K562 (cell line): ENCODE data around the gene G6PC3. TPM values are rescaled to one million over a fixed set of nuclear protein-coding genes. Genes with fewer than 3 reads are reported as not detected.

ENCODE experiments used
- ARHGAP35 ChIP-seq: fragments of 450-650 bp; IDR thresholded peaks from 2 replicates; pipeline ENCODE4 v1.6.1; 2018; ENCODE audit not compliant: partially characterized antibody
- CBX1 ChIP-seq: sonication (generic); IDR thresholded peaks from 2 replicates; pipeline ENCODE4 v1.6.1; 2016; ENCODE audit warnings: antibody characterized with exemption, low read depth, mild to moderate bottlenecking
- KDM4B ChIP-seq, 2 experiments: fragments of 450-650 bp in 1 of 2; sonication (generic) in 1 of 2; IDR thresholded peaks; 2 replicates each; pipeline ENCODE4 v1.6.1; 2016 to 2017; ENCODE audit warnings: borderline replicate concordance in 2 of 2, antibody characterized with exemption in 1 of 2, low read depth in 1 of 2, mild to moderate bottlenecking in 1 of 2
- LEF1 ChIP-seq: fragments of 450-650 bp; IDR thresholded peaks from 2 replicates; pipeline ENCODE4 v1.6.1; 2016; ENCODE audit warnings: mild to moderate bottlenecking
- NEUROD1 ChIP-seq: fragments of 150-350 bp; IDR thresholded peaks from 2 replicates; pipeline ENCODE4 v1.6.1; 2014; ENCODE audit warnings: borderline replicate concordance, low read length, low read depth; ENCODE audit not compliant: partially characterized antibody
- SMC3 ChIP-seq: conservative IDR thresholded peaks from 2 replicates; pipeline ENCODE4 v1.6.1; 2011; ENCODE audit warnings: low read depth, low read length, improper control_type of control experiment; ENCODE audit not compliant: insufficient read depth
- SOX6 ChIP-seq: fragments of 450-650 bp; IDR thresholded peaks from 2 replicates; pipeline ENCODE4 v1.6.1; 2014; ENCODE audit warnings: mild to moderate bottlenecking
- STAG1 ChIP-seq: sonication (generic); formaldehyde crosslinking; IDR thresholded peaks from 2 replicates; pipeline ENCODE4 v1.5.0; 2020; ENCODE audit warnings: missing genetic modification reagents, borderline replicate concordance
- STAT6 ChIP-seq: sonication (generic); formaldehyde crosslinking; IDR thresholded peaks from 2 replicates; pipeline ENCODE4 v1.8.1; 2023; ENCODE audit warnings: mild to moderate bottlenecking, missing genetic modification reagents
- ZFPM2 ChIP-seq: fragments of 250-450 bp; sonication (Bioruptor Pico); IDR thresholded peaks from 2 replicates; pipeline ENCODE4 v1.5.1; 2022; ENCODE audit warnings: mild to moderate bottlenecking
- ZNF143 ChIP-seq: sonication (generic); formaldehyde crosslinking; IDR thresholded peaks from 2 replicates; pipeline ENCODE4 v1.9.0; 2022; ENCODE audit warnings: mild to moderate bottlenecking, missing genetic modification reagents
- ZNF431 ChIP-seq: sonication (generic); formaldehyde crosslinking; IDR thresholded peaks from 2 replicates; pipeline ENCODE4 v1.8.0; 2022; ENCODE audit warnings: mild to moderate bottlenecking, missing genetic modification reagents
- ZNF79 ChIP-seq: fragments of 250-450 bp; sonication (Bioruptor Pico); IDR thresholded peaks from 2 replicates; pipeline ENCODE4 v1.4.0; 2020; ENCODE audit warnings: low read depth, mild to moderate bottlenecking, moderate library complexity
- polyA plus RNA-seq, 8 experiments: library from polyadenylated mRNA; depleted of rRNA in 4 of 8; stranded (reverse) in 5 of 8; unstranded in 3 of 8; fragments of >200 nt; fragmentation: Nextera tagmentation in 2 of 8; fragmentation: Illumina TruSeq in 1 of 8; extraction: Ambion mirVana in 2 of 8; extraction: Trizol in 1 of 8; gene quantifications; 2 replicates each; pipeline versions ENCODE4 v1.2.1 to v1.2.3, GENCODE V29; 2011 to 2014; ENCODE audit warnings: inconsistent platforms in 1 of 8, missing spikeins in 1 of 8
- total RNA-seq, 7 experiments: library from RNA; depleted of rRNA in 6 of 7; stranded (reverse); fragments of >200 nt in 6 of 7; fragmentation: Illumina TruSeq in 2 of 7; extraction: Trizol in 2 of 7; gene quantifications; 2 replicates each; pipeline versions ENCODE4 v1.2.1 to v1.2.3, GENCODE V29; 2011 to 2021; ENCODE audit warnings: low replicate concordance in 1 of 7
- TF ChIP-seq, protein P1 (sequence below): fragments of 250-450 bp; sonication (Bioruptor Pico); IDR thresholded peaks from 2 replicates; pipeline ENCODE4 v1.5.1; 2021; ENCODE audit warnings: mild to moderate bottlenecking
- TF ChIP-seq, protein P2 (sequence below): fragments of 450-650 bp; IDR thresholded peaks from 2 replicates; pipeline ENCODE4 v1.6.1; 2017; ENCODE audit warnings: antibody characterized with exemption
- TF ChIP-seq, protein P3 (sequence below): sonication (generic); formaldehyde crosslinking; IDR thresholded peaks from 2 replicates; pipeline ENCODE4 v1.8.1; 2022; ENCODE audit warnings: missing genetic modification reagents

The G6PC3 gene
- total and polyA plus RNA-seq, 9 of the 15 experiments (the other 6 are each of a cell fraction or from before 2014, with no cell fraction given) = 10.4 to 57.8 (median 31.1) TPM

- TF ChIP-seq, protein P1, sequence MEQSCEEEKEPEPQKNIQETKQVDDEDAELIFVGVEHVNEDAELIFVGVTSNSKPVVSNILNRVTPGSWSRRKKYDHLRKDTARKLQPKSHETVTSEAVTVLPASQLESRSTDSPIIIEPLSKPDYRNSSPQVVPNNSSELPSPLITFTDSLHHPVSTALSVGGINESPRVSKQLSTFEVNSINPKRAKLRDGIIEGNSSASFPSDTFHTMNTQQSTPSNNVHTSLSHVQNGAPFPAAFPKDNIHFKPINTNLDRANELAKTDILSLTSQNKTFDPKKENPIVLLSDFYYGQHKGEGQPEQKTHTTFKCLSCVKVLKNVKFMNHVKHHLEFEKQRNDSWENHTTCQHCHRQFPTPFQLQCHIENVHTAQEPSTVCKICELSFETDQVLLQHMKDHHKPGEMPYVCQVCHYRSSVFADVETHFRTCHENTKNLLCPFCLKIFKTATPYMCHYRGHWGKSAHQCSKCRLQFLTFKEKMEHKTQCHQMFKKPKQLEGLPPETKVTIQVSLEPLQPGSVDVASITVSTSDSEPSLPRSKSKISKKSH (CRISPR knock-in tag) = no peak
- TF ChIP-seq NEUROD1 = no peak
- TF ChIP-seq CBX1 = no peak
- no peak for TF ChIP-seq SOX6
- no peak for TF ChIP-seq ZNF143
- TF ChIP-seq KDM4B (IDR thresholded peaks at IDR 0.05; ENCODE audit: borderline replicate concordance in 2 of 2, low read depth in 1 of 2) = peak in 1 of 2 experiments; percentile 10; a peak in 1 of 4 replicates
- TF ChIP-seq ZFPM2 (CRISPR knock-in tag) = no peak
- 0 out of 2 replicates have a peak, but pooled peaks have one; percentile 75 for TF ChIP-seq LEF1
- TF ChIP-seq ZNF79 (CRISPR knock-in tag) = no peak
- TF ChIP-seq, protein P2, sequence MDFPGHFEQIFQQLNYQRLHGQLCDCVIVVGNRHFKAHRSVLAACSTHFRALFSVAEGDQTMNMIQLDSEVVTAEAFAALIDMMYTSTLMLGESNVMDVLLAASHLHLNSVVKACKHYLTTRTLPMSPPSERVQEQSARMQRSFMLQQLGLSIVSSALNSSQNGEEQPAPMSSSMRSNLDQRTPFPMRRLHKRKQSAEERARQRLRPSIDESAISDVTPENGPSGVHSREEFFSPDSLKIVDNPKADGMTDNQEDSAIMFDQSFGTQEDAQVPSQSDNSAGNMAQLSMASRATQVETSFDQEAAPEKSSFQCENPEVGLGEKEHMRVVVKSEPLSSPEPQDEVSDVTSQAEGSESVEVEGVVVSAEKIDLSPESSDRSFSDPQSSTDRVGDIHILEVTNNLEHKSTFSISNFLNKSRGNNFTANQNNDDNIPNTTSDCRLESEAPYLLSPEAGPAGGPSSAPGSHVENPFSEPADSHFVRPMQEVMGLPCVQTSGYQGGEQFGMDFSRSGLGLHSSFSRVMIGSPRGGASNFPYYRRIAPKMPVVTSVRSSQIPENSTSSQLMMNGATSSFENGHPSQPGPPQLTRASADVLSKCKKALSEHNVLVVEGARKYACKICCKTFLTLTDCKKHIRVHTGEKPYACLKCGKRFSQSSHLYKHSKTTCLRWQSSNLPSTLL = no peak
- TF ChIP-seq, protein P3, sequence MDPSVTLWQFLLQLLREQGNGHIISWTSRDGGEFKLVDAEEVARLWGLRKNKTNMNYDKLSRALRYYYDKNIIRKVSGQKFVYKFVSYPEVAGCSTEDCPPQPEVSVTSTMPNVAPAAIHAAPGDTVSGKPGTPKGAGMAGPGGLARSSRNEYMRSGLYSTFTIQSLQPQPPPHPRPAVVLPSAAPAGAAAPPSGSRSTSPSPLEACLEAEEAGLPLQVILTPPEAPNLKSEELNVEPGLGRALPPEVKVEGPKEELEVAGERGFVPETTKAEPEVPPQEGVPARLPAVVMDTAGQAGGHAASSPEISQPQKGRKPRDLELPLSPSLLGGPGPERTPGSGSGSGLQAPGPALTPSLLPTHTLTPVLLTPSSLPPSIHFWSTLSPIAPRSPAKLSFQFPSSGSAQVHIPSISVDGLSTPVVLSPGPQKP (CRISPR knock-in tag) = no peak
- TF ChIP-seq STAT6 (CRISPR knock-in tag) = no peak
- TF ChIP-seq STAG1 (CRISPR knock-in tag) = no peak
- no peak for TF ChIP-seq ARHGAP35
- no peak for TF ChIP-seq SMC3
- TF ChIP-seq ZNF431 (CRISPR knock-in tag) = no peak
Measured at GRCh38 chr17:44095647-44096496, 25.3 kb downstream of the G6PC3 start (continued).
